RPMI7951 (cell line): ENCODE measurements around the gene MED20. TPM values are rescaled to one million over a fixed set of nuclear protein-coding genes. Genes with fewer than 3 reads are reported as not detected.

Source experiments
- DNase-seq: peaks from one replicate; pipeline ENCODE4 v3.0.0-alpha.2; 2012; ENCODE audit warnings: low read depth
- total RNA-seq: library from RNA; depleted of rRNA; stranded (reverse); fragments of >200 nt; shearing (Covaris generic); gene quantifications from 2 replicates; pipeline ENCODE4 v1.2.3, GENCODE V29; 2014

The MED20 gene
- total RNA-seq, 1 experiment from 2014 or later: 24.2 TPM

GRCh38 chr6:41914343-41914742 is 6.6 kb downstream of the MED20 start:
- DNase-seq: no peak

GRCh38 chr6:41909727-41910126 is 11.2 kb downstream of the MED20 start:
- no peak for DNase-seq

- peak; percentile 60 for DNase-seq
Observed at GRCh38 chr6:41901882-41902519, 18.9 kb downstream of the MED20 start.

GRCh38 chr6:41900861-41901260 is 20.1 kb downstream of the MED20 start:
- no peak for DNase-seq

- DNase-seq: no peak
Observed at GRCh38 chr6:41896281-41896680, 24.7 kb downstream of the MED20 start.

- DNase-seq: peak; percentile 73
Observed at GRCh38 chr6:41895300-41896233, 25.4 kb downstream of the MED20 start, which contains the start of gene USP49. Gene USP49, minus strand, starts transcription at chr6:41895375. Its CDS starts 88,392 bp downstream, at chr6:41806983.

- DNase-seq: peak; percentile 5
Observed at GRCh38 chr6:41894366-41895299, 26.3 kb downstream of the MED20 start.

GRCh38 chr6:41892921-41893564 is 27.9 kb downstream of the MED20 start:
- DNase-seq: no peak

GRCh38 chr6:41887331-41887751 is 33.6 kb downstream of the MED20 start:
- no peak for DNase-seq

- DNase-seq: no peak
Observed at GRCh38 chr6:41885930-41886329, 35.0 kb downstream of the MED20 start.

GRCh38 chr6:41884957-41885356 is 36.0 kb downstream of the MED20 start:
- DNase-seq: no peak

- no peak for DNase-seq
Observed at GRCh38 chr6:41881506-41881905, 39.4 kb downstream of the MED20 start.

GRCh38 chr6:41878961-41879405 is 42.0 kb downstream of the MED20 start:
- peak; percentile 4 for DNase-seq

- peak; percentile 14 for DNase-seq
Observed at GRCh38 chr6:41878246-41878645, 42.7 kb downstream of the MED20 start.

GRCh38 chr6:41877051-41877680 is 43.8 kb downstream of the MED20 start:
- DNase-seq: no peak

GRCh38 chr6:41874741-41875140 is 46.2 kb downstream of the MED20 start:
- DNase-seq: no peak

GRCh38 chr6:41872147-41872546 is 48.8 kb downstream of the MED20 start:
- no peak for DNase-seq

GRCh38 chr6:41871691-41872090 is 49.2 kb downstream of the MED20 start:
- no peak for DNase-seq

- no peak for DNase-seq
Observed at GRCh38 chr6:41859356-41859755, 61.6 kb downstream of the MED20 start.

GRCh38 chr6:41858703-41859102 is 62.2 kb downstream of the MED20 start:
- no peak for DNase-seq
